AG20443 (cell line): Measurements from ENCODE around the gene RAPSN.

Experiments
- DNase-seq: peaks from one replicate; pipeline ENCODE4 v3.0.0; 2012; ENCODE audit warnings: low spot score, mixed read lengths

Gene RAPSN

DNA sequence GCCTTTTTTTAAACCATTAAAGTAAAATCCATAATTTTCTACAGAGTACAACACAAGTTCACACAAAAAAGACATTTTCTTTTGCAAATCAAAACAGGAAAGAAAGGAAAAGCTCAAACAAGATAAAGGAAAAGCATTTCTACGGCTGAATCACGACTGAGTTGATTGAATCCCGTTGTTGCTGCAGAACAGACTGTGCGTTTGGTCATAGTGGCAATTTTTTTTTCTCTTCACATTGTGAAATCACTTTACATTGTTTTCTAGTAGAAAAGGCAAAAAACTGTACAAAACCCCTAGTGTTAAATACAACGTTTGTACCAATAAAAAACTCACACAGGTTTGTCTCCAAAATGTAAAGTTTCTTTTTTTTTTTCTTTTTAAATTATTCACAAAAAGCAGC is 17.3 kb upstream of the RAPSN start:
- peak; percentile 50 for DNase-seq

DNA sequence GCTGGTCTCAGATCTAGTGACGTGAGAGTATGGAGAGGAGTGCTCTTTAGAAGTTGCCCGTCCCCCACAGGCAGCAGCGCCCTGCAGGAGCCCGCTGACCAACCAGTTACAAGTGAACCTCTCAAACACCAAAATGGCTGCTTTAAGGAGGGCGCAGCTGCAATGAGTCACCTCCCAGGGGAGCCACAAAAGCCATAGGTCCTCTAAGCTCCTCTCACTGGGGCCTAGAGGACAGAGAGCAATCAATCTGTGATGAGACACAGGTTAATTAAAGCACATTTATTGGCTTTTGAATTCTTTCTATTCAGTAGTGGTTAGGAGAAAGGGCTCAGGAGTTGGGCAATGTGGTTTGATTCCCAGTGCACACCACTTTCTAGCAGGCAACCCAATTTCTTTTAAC is 15.5 kb upstream of the RAPSN start:
- no peak for DNase-seq

DNA sequence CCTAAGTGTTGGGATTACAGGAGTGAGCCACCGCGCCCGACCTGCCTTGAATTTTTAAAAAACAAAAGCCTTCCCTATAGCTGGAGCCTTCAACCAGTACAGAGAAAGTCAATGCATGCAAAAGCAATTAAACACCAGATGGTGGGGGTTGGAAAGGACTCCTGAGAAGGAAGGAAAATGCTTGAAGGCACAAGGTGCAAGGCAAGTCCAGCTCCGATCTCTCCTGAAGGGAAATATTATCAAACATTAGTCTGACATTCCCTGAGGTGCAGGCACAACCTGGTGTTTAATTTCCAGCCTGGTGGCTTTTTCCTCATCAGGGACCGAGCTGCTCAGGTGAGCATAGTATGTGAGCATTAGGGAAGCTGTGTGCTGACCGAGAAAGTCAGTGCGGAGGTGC is 12.9 kb upstream of the RAPSN start:
- no peak for DNase-seq

DNA sequence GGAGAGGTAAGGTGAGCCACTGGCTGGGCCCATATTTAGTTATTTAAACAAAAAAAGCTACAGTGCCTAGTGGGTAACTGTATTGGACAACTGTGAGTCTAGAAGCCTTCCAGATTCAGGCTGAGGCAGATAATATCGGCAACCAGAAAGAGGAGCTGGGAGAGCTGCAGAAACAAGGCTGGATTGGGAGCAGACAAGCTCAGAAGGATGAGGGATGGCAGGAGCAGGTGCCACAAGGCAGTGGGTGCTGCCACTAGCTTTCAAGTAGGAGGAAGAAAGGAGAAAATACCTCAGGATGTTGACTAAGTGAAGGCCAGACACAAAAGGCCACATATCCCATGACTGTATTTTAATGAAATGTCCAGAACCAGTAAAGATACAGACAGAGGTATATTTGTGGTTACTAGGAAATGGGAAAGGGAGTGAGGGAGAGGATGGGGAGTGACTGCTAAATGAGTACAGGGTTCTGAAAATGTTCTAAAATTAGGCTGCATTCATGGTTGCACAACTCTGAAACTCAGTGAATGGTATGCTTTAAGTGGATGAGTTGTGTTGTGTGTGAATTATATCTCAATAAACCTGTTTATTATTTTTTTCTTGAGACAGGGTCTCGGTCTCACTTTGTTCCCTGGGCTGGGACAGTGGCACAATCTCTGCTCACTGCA is 11.8 kb upstream of the RAPSN start:
- DNase-seq, result no peak

DNA sequence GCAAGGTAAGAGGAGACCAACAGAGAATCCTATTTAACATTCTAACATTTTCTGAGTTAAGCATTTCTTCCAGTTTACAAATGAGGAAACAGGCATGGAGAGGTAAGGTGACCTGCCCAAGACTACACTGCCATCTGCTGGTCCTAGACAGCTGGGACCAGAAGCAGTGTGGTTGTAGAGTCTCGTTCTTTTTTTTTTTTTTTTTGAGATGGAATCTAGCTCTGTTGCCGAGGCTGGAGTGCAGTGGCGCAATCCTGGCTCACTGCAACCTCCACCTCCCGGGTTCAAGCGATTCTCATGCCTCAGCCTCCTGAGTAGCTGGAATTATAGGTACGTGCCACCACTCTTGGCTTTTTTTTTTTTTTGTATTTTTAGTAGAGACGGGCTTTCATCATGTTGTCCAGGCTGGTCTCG is 5.3 kb upstream of the RAPSN start:
- peak; percentile 86 for DNase-seq

DNA sequence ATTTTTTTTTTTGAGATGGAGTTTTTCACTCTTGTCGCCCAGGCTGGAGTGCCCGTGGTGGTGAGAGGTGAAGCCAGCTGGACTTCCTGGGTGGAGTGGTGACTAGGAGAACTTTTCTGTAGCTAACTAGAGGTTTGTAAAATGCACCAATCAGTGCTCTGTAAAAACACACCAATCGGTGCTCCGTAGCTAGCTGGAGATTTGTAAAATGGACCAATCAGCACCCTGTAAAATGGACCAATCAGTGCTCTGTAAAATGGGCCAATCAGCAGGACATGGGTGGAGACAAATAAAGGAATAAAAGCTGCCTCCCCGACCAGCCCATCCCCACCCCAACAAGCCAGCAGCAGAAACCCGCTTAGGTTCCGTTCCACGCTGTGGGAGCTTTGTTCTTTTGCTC is 4.4 kb upstream of the RAPSN start:
- DNase-seq, result no peak

DNA sequence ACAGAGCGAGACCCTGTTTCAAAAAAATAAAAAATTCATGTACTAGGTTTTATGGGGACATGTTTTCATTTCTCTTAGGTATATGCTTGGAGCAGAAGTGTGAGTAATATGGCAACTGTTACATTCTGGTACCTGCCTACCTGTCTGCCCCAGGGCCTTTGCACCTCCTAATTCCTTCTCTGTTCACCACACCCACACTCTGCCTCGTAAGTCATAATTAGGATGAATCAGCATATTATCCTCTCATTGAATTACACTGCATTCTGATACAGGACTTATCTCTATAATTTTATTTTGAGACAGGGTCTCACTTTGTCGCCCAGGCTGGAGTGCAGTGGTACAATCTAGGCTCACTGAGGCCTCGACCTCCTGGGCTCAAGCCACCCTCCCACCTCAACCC is 3.1 kb upstream of the RAPSN start:
- no peak for DNase-seq

DNA sequence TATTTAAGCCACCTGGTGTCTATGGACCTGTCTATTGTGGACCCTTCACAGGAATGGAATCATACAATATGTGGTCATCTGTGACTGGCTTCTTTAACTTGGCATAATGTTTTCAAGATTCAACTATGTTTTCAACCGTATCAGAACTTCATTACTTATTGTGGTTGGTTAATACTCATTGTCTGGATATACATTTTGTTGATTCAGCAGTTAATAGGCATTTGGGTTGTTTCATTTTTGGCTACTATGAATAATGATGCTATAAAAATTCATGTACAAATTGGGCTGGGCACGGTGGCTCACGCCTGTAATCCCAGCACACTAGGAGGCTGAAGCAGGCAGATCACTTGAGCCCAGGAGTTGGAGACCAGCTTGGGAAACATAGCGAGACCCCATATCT is 2.5 kb upstream of the RAPSN start:
- no peak for DNase-seq

DNA sequence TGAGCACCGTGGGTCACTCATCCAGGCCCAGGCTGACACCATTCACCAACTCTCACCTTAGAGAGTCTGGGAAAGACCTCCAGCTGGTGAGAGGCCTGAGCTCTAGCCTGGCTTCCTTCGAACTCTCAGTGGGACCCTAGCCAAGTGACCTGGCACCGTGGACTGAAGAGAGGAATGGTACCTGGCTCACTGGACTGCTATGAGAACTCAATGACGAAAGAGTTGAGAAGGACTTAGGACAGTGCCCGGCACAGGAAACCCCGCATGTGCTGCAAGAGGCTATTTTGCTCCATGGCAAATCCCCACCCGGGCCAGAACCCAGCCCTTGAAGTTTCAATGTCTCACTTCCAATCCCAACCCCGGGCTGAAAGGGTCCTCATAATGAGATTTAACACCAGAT is 605 bp upstream of the RAPSN start:
- no peak for DNase-seq

DNA sequence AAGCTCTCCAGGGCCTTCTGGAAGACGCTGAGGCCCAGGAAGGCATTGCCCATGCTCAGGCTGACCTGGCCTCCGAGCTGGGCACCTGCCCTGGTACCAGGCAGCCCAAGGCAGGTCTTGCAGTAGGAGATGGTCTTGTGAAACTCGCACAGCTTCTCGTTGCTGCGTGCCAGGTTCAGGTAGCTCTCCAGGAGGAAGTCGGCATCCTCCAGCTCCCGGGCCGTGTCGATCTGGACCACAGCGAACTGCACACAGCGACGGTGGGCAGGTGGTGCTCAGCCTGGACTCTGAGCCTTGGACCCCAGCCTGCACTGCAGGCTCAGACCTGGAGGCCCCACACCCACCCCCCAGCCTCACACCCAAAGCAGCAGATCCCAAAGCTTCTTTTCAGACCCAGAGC is 1.0 kb downstream of the RAPSN start:
- DNase-seq, result no peak

DNA sequence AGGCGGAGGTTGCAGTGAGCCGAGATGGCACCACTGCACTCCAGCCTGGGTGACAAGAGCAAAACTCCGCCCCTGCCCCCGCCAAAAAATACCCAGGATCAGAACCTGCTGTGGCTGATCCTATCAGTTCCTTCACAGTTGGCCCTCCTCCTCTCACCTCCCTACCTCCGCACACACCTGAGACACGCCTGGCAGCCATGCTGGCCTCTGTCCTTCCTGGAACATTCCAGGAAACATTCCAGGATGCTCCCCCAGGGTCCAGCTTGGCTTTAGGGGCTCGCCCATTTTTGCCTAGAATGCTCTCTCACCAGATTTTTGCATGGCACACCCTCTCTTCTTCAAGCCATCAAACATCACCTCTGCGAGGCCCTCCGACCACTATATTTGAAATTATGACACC is 2.1 kb downstream of the RAPSN start:
- DNase-seq, result no peak

DNA sequence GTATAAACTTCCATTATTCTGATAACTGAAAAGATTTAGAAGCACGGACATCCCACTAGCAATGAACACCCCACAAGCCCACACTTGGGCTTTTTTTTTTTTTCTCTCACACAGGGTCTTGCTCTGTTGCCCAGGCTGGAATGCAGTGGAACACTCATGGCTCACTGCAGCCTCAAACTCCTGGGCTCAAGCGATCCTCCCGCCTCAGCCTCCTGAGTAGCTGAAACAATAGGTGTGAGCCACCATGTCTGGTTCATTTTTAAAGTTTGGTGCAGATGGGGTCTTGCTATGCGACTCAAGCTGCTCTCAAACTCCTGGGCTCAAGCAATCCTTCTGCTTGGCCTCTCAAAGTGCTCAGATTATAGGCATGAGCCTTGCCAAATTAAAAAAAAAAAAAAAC is 3.1 kb downstream of the RAPSN start:
- DNase-seq, result no peak

DNA sequence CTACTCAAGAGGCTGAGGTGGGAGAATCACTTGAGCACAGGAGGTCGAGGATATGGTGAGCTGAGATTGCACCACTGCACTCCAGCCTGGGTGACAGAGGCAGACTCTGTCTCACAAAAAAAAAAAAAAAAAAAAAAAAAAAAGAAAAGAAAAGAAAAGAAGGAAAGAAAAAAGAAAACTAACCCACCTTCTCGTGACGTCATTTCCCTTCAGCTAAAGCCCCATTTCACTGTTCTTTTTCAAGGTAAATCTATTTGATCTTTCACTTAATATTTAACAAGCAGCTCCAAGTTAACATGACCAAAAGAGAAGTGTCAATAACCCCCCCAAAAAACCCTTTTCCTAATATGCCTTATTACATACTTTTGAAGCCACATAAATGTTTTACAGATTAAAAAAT is 5.1 kb downstream of the RAPSN start:
- no peak for DNase-seq

DNA sequence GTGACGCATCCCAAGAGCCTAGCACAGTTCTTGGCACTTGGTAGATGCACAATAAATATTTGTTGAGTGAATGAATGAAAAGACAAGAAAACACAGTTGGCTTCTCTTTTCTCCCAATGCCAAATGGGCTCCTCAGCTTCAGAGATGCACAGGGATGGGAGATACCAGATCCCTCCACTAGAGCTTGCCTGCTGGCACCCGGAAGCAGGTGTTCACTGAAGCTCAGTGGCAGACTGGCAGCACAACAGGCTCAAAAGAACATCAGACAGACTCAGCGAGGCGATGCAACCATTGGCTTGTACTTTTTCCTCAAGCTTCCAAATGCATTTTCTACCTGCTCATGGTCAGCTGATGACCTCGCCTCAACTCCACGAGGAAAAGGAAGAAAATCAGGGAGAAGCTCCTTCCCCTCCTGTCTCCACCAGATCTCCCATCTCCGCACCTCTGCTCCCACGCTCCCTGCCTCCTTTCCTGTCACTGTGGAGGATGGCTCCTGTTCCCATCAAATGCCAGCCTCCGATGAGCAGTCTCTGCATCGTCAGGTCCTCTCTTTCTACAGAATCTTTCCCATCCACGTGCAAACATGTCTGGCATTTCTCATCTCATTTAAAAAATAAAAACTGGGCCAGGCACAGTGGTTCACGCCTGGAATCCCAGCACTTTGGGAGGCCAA is 5.8 kb downstream of the RAPSN start:
- DNase-seq, result no peak

DNA sequence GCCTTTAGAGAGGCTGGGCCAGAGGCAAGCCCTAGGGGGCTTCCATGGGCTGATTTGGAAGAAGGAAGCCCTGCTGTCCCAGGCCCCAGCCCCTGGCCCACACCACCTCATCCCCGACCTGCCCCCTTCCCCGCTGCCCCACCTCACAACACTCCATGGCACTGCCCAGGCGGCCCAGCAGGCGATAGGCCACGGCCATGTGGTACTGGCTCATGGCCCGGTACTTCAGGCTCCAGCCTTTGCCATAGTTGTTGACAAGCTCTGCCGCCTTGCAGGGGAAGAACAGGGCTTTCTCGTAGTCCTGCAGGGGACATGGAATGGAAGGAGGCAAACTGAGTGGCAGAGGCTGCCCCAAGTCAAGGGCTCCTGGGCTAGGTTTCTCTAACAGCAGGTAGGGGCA is 6.4 kb downstream of the RAPSN start:
- no peak for DNase-seq

DNA sequence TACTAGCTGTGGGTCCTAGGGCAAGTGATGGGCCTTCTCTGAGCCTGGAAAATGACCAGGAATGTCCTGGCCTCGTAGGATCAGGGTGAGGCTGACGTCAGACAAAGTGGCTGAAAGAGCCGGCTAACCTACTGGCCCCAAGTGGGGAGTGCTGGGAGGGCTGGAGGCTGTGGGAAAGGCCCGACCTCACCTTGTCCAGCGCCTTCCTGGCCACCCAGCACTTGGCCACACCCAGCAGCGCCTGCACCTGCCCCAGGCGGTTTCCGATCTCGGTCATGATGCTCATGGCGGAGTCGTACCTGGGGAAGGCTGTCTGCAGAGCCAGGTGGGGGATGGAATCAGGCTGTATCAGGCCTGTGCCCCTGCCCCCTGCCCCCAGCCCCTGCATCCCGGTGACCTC is 7.5 kb downstream of the RAPSN start:
- DNase-seq, result no peak

DNA sequence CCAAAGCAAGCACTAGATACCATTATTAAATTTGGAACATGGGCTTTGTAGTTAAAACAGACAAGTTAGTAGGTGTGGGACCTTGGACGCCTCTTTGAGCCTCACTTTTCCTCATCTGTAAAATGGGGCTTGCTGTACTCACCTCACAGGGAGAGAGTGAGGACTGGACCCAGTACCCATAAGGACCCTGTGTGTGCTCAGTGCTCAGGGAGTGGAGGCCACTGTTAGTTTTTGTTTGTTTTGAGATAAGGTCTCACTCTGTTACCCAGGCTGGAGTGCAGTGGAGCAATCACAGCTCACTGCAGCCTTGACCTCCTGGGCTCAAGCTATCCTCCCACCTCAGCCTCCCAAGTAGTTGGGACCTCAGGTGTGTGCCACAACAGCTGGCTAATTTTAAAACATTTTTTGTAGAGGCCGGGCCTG is 8.9 kb downstream of the RAPSN start:
- DNase-seq, result no peak

DNA sequence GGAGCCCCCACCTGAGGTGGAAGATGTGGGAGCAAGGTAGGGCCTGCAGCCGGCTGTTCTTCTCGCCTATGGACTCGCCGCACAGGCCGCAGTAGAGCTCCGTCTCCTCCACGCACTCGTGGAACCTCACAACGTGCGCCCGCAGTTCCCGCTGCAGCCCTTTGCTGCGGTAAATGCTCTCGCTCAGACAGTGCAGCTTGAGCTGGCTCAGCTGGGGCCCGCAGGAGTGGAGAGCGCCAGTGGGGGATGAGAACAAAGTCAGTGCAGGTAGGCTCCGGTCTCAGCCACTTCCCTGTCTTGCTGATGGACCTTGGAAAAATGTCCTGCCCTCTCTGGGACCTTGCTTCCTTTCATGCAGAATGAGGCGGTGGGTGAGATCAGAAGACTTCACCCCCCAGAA is 10.2 kb downstream of the RAPSN start:
- no peak for DNase-seq

DNA sequence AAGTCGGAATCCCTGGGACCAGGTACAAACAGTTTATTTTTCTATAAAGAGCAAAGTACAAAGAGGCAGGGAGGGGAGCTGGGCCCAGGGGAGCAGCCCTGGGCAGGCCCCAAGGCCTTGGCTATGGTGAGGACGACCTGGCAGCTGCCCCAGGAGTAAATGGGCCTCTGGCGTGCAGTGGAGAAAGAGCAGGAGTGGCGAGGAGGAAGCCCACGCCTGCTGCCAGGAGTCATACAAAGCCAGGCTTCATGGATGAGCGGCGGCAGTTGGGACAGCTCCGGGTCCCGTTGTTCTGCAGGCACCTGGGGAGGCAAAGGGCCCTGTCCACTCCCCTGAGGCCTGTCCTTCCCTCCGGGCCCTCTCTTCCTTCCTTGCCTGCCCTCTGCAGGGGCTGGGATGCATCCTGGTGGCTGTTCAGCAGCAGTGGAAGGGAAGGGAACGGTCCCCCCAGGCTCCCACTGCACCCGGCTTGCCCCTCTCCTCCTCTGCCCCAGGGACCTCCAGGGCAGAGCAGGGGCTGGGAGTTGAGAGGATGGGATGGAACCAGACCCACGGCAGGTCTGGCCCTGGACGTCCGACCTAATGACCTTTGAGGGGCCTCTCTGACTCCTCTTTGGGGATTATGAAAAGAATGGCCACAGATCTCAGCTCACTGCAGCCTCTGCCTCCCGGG is 11.1 kb downstream of the RAPSN start:
- DNase-seq, result peak; percentile 43

DNA sequence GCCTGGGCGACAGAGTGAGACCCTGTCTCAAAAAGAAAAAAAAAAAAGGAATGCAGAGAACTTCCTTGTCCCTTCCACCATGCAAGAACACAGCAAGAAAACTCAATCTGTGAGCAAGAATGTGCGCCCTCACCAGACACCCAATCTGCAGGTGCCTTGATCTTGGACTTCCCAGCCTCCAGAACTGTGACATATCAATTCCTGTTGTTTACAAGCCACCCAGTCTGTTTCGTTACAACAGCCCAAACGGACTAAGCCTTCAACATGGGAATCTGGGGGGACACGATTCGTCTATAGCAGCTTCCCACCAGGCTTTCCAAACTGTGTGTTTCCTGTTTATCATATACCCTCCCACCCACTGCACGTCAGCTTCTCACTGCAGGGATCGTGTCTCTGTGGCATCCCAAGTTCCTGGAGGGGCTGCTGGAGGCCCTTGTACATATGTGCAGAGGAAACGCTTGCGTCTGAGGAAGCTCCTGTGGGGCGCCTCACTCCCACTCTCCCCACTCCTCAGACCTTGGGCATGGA is 11.7 kb downstream of the RAPSN start:
- no peak for DNase-seq

DNA sequence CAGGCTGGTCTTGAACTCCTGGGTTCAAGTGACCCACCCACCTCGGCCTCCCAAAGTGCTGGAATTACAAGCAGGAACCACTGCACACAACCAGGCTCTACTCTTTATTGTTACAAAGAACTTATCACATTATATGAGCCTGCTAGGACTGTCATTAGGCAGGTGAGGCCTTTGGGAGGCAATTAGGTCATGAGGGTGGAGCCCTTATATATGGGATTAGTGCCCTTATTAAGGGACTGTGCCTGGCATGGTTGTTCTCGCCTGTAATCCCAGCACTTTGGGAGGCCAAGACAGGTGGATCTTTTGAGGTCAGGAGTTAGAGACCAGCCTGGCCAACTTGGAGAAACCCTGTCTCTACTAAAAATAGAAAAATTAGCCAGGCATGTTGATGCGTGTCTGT is 12.2 kb downstream of the RAPSN start:
- no peak for DNase-seq

DNA sequence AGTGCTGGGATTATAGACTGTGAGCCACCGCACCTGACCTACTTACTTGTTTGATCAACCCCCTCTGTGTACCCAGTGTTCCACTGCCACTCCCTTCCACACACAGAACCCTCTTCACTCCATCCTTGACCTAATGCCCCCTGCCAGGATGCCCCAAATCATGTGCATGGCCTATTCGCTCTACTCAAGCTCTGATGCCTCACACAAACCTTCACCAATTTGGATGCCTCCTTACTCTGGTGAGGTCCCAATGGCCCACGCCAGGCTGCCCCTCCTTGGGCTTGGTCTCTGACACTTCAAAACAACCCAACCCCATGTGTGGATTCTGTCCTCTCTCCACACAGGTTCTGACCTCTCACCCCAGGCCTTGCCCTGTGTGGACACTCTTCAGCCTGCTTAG is 13.2 kb downstream of the RAPSN start:
- no peak for DNase-seq

DNA sequence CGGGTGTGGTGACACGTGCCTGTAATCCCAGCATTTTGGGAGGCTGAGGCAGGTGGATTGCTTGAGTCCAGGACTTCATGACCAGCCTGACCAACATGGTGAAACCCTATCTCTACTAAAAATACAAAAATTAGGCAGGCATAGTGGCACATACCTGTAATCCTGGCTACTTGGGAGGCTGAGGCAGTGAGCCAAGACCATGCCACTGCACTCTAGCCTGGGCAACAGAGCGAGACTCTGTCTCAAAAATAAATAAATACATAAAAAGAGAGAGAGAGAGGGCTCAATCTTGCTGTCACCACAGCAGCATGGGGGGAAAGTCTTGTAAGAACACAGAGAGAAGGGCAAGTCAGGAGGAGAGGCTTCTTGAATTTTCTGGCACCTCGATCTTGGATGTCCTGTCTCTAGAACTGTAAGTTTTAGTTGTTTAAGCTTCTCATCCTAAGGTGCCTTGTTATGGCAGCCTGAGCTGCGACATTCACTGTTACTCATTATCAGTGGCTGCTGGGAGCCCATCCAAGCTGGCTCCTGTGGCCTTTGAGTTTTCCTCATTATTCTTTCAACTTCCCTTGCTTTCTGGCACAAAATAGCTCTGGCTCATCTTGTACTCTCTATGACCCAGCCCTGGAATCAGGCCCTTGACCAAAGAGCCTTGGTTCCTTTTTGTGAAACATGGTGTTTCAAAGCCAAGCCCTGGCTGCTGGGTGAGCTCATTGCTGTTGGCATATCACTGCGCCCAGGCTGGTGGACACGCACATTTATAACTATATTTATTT is 14.7 kb downstream of the RAPSN start:
- DNase-seq, result peak; percentile 89
